ENCODE data around the gene ECE2. TPM values are rescaled to one million over a fixed set of nuclear protein-coding genes. Genes with fewer than 3 reads are reported as not detected.

The ECE2 gene
- total and polyA plus RNA-seq, 4 donors, result 3.6 to 23.1 (median 15.5) TPM

- no peaks in the 10 kb centered on the region for H3K9me3 ChIP-seq (ENCODE audit: control insufficient read depth, insufficient read depth, low read length)
- peaks cover 56% of the 10 kb centered on the region for H3K36me3 ChIP-seq (ENCODE audit: control insufficient read depth, insufficient read depth, low read length)
- peaks cover 37% of the 10 kb centered on the region for H3K4me1 ChIP-seq (ENCODE audit: control insufficient read depth, insufficient read depth, low read length)
- H3K27me3 ChIP-seq (ENCODE audit: control insufficient read depth, insufficient read depth, low read length), result no peaks in the 10 kb centered on the region
- WGBS (ENCODE audit: insufficient coverage), result 78% methylated on average over 4 of the region's 5 CpGs
- H3K27ac ChIP-seq (ENCODE audit: low read depth, low read length), result no peak overlapping the region
- H3K4me3 ChIP-seq (ENCODE audit: low read depth, low read length), result no peak overlapping the region
- DNase-seq (ENCODE audit: low read depth in 4 of 6, low spot score in 6 of 6), result no peak
Observed at GRCh38 chr3:184317201-184317600, 41.4 kb downstream of the ECE2 start.

- no peak overlapping the region for H3K4me3 ChIP-seq (ENCODE audit: low read depth, low read length)
- WGBS (ENCODE audit: insufficient coverage), result 37% methylated on average over 3 of the region's 4 CpGs
- peaks cover 84% of the 10 kb centered on the region for H3K36me3 ChIP-seq (ENCODE audit: control insufficient read depth, insufficient read depth, low read length)
- no peaks in the 10 kb centered on the region for H3K9me3 ChIP-seq (ENCODE audit: control insufficient read depth, insufficient read depth, low read length)
- H3K4me1 ChIP-seq (ENCODE audit: control insufficient read depth, insufficient read depth, low read length), result peaks cover 31% of the 10 kb centered on the region
- peak overlapping the region; percentile 2 for H3K27ac ChIP-seq (ENCODE audit: low read depth, low read length)
- H3K27me3 ChIP-seq (ENCODE audit: control insufficient read depth, insufficient read depth, low read length), result no peaks in the 10 kb centered on the region
- peak in 2 of 6 donors; percentile 49 to 92 for DNase-seq (ENCODE audit: low read depth in 4 of 6, low spot score in 6 of 6)
Observed at GRCh38 chr3:184320104-184320445, 44.3 kb downstream of the ECE2 start.

GRCh38 chr3:184321666-184322065, 45.8 kb downstream of the ECE2 start:
- no peak overlapping the region for H3K27ac ChIP-seq (ENCODE audit: low read depth, low read length)
- 90% methylated on average over 1 of the region's 5 CpGs for WGBS (ENCODE audit: insufficient coverage)
- peaks cover 19% of the 10 kb centered on the region for H3K4me1 ChIP-seq (ENCODE audit: control insufficient read depth, insufficient read depth, low read length)

GRCh38 chr3:184322731-184323487, 47.1 kb downstream of the ECE2 start:
- H3K4me1 ChIP-seq (ENCODE audit: control insufficient read depth, insufficient read depth, low read length), result peaks cover 13% of the 10 kb centered on the region

More at GRCh38 chr3:184321666-184322065, 45.8 kb downstream of the ECE2 start:
- no peak overlapping the region for H3K4me3 ChIP-seq (ENCODE audit: low read depth, low read length)
- H3K9me3 ChIP-seq (ENCODE audit: control insufficient read depth, insufficient read depth, low read length), result no peaks in the 10 kb centered on the region
- peaks cover 91% of the 10 kb centered on the region for H3K36me3 ChIP-seq (ENCODE audit: control insufficient read depth, insufficient read depth, low read length)
- no peaks in the 10 kb centered on the region for H3K27me3 ChIP-seq (ENCODE audit: control insufficient read depth, insufficient read depth, low read length)
- no peak for DNase-seq (ENCODE audit: low read depth in 4 of 6, low spot score in 6 of 6)

GRCh38 chr3:184323696-184324095, 47.9 kb downstream of the ECE2 start:
- Histone ChIP-seq H3K4me3 (ENCODE audit: low read depth, low read length) (no peak overlapping the region), H3K9me3 (ENCODE audit: control insufficient read depth, insufficient read depth, low read length) (no peaks in the 10 kb centered on the region), H3K36me3 (ENCODE audit: control insufficient read depth, insufficient read depth, low read length) (peaks cover 97% of the 10 kb centered on the region), H3K4me1 (ENCODE audit: control insufficient read depth, insufficient read depth, low read length) (peaks cover 13% of the 10 kb centered on the region), H3K27me3 (ENCODE audit: control insufficient read depth, insufficient read depth, low read length) (no peaks in the 10 kb centered on the region), H3K27ac (ENCODE audit: low read depth, low read length) (no peak overlapping the region)
- 93% methylated on average over 8 of the region's 8 CpGs for WGBS (ENCODE audit: insufficient coverage)
- DNase-seq (ENCODE audit: low read depth in 4 of 6, low spot score in 6 of 6), result no peak

More at GRCh38 chr3:184322731-184323487, 47.1 kb downstream of the ECE2 start:
- Histone ChIP-seq H3K36me3 (ENCODE audit: control insufficient read depth, insufficient read depth, low read length) (peaks cover 95% of the 10 kb centered on the region), H3K9me3 (ENCODE audit: control insufficient read depth, insufficient read depth, low read length) (no peaks in the 10 kb centered on the region), H3K27me3 (ENCODE audit: control insufficient read depth, insufficient read depth, low read length) (no peaks in the 10 kb centered on the region), H3K27ac (ENCODE audit: low read depth, low read length) (no peak overlapping the region), H3K4me3 (ENCODE audit: low read depth, low read length) (no peak overlapping the region)
- WGBS (ENCODE audit: insufficient coverage), result 94% methylated on average over 18 of the region's 20 CpGs
- DNase-seq (ENCODE audit: low read depth in 4 of 6, low spot score in 6 of 6), result no peak

- H3K27ac ChIP-seq (ENCODE audit: low read depth, low read length), result no peak overlapping the region
Observed at GRCh38 chr3:184325269-184325668, 49.4 kb downstream of the ECE2 start.

GRCh38 chr3:184325715-184326369, 50.0 kb downstream of the ECE2 start:
- H3K9me3 ChIP-seq (ENCODE audit: control insufficient read depth, insufficient read depth, low read length), result no peaks in the 10 kb centered on the region
- H3K27ac ChIP-seq (ENCODE audit: low read depth, low read length), result no peak overlapping the region
- H3K36me3 ChIP-seq (ENCODE audit: control insufficient read depth, insufficient read depth, low read length), result peaks cover 94% of the 10 kb centered on the region
- DNase-seq (ENCODE audit: low read depth in 4 of 6, low spot score in 6 of 6), result no peak
- no peak overlapping the region for H3K4me3 ChIP-seq (ENCODE audit: low read depth, low read length)
- no peaks in the 10 kb centered on the region for H3K27me3 ChIP-seq (ENCODE audit: control insufficient read depth, insufficient read depth, low read length)
- H3K4me1 ChIP-seq (ENCODE audit: control insufficient read depth, insufficient read depth, low read length), result no peaks in the 10 kb centered on the region
- WGBS (ENCODE audit: insufficient coverage), result 100% methylated on average over 3 of the region's 6 CpGs

More at GRCh38 chr3:184325269-184325668, 49.4 kb downstream of the ECE2 start:
- Histone ChIP-seq H3K27me3 (ENCODE audit: control insufficient read depth, insufficient read depth, low read length) (no peaks in the 10 kb centered on the region), H3K9me3 (ENCODE audit: control insufficient read depth, insufficient read depth, low read length) (no peaks in the 10 kb centered on the region), H3K36me3 (ENCODE audit: control insufficient read depth, insufficient read depth, low read length) (peaks cover 97% of the 10 kb centered on the region), H3K4me3 (ENCODE audit: low read depth, low read length) (no peak overlapping the region), H3K4me1 (ENCODE audit: control insufficient read depth, insufficient read depth, low read length) (peaks cover 2% of the 10 kb centered on the region)
- 95% methylated on average over 8 of the region's 13 CpGs for WGBS (ENCODE audit: insufficient coverage)
- no peak for DNase-seq (ENCODE audit: low read depth in 4 of 6, low spot score in 6 of 6)

GRCh38 chr3:184327171-184327570, 51.3 kb downstream of the ECE2 start:
- 96% methylated on average over 19 of the region's 21 CpGs for WGBS (ENCODE audit: insufficient coverage)
- no peaks in the 10 kb centered on the region for H3K4me1 ChIP-seq (ENCODE audit: control insufficient read depth, insufficient read depth, low read length)
- peaks cover 94% of the 10 kb centered on the region for H3K36me3 ChIP-seq (ENCODE audit: control insufficient read depth, insufficient read depth, low read length)
- no peak overlapping the region for H3K4me3 ChIP-seq (ENCODE audit: low read depth, low read length)
- DNase-seq (ENCODE audit: low read depth in 4 of 6, low spot score in 6 of 6), result no peak
- no peaks in the 10 kb centered on the region for H3K27me3 ChIP-seq (ENCODE audit: control insufficient read depth, insufficient read depth, low read length)
- no peak overlapping the region for H3K27ac ChIP-seq (ENCODE audit: low read depth, low read length)
- no peaks in the 10 kb centered on the region for H3K9me3 ChIP-seq (ENCODE audit: control insufficient read depth, insufficient read depth, low read length)

GRCh38 chr3:184328516-184328915, 52.7 kb downstream of the ECE2 start:
- Histone ChIP-seq H3K9me3 (ENCODE audit: control insufficient read depth, insufficient read depth, low read length) (no peaks in the 10 kb centered on the region), H3K36me3 (ENCODE audit: control insufficient read depth, insufficient read depth, low read length) (peaks cover 94% of the 10 kb centered on the region), H3K4me3 (ENCODE audit: low read depth, low read length) (no peak overlapping the region), H3K4me1 (ENCODE audit: control insufficient read depth, insufficient read depth, low read length) (no peaks in the 10 kb centered on the region), H3K27me3 (ENCODE audit: control insufficient read depth, insufficient read depth, low read length) (no peaks in the 10 kb centered on the region), H3K27ac (ENCODE audit: low read depth, low read length) (no peak overlapping the region)
- 67% methylated on average over 3 of the region's 3 CpGs for WGBS (ENCODE audit: insufficient coverage)
- no peak for DNase-seq (ENCODE audit: low read depth in 4 of 6, low spot score in 6 of 6)
